ENCODE data around the gene CLIP2.

Gene CLIP2

DNA sequence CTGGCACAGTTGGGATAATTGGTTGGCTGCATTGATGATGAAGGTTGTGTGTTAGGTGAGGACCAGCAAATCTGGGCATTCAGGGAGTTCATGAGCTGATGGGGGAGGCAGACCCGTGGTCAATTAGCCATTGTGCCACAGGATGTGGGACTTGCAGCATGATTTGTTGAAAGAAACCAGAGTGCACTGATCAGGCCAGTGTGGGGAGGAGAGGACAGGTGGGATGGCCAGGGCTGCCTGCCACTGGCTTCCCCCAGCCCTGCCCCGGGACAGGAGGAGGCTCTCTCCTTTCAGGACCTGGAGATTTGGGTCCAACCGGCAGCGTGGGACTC is 4.3 kb downstream of the CLIP2 start:
- no peak for ATAC-seq
- TF ChIP-seq ARNTL (CRISPR knock-in tag; IDR thresholded peaks at IDR 0.05; ENCODE audit: borderline replicate concordance, low read depth) (no peak), ISL1 (CRISPR knock-in tag; IDR thresholded peaks at IDR 0.05) (no peak), POU6F1 (CRISPR knock-in tag; IDR thresholded peaks at IDR 0.05; ENCODE audit: borderline replicate concordance, low read depth) (no peak), ZFP3 (CRISPR knock-in tag; IDR thresholded peaks at IDR 0.05) (no peak), RARB (CRISPR knock-in tag; IDR thresholded peaks at IDR 0.05) (no peak), ZNF70 (CRISPR knock-in tag; IDR thresholded peaks at IDR 0.05) (no peak), ZNF565 (CRISPR knock-in tag; conservative IDR thresholded peaks at IDR 0.05; ENCODE audit: low read depth) (no peak), PATZ1 (CRISPR knock-in tag; IDR thresholded peaks at IDR 0.05; ENCODE audit: borderline replicate concordance) (no peak), CSRNP3 (CRISPR knock-in tag; IDR thresholded peaks at IDR 0.05) (no peak), BACH2 (CRISPR knock-in tag; IDR thresholded peaks at IDR 0.05; ENCODE audit: borderline replicate concordance) (no peak), TCF4 (CRISPR knock-in tag; IDR thresholded peaks at IDR 0.05; ENCODE audit: borderline replicate concordance) (no peak), TOX (CRISPR knock-in tag; IDR thresholded peaks at IDR 0.05; ENCODE audit: borderline replicate concordance) (no peak), OSR1 (CRISPR knock-in tag; IDR thresholded peaks at IDR 0.05) (no peak), ZC3H10 (CRISPR knock-in tag; IDR thresholded peaks at IDR 0.05) (no peak), SNAI2 (CRISPR knock-in tag; IDR thresholded peaks at IDR 0.05) (no peak), PPARA (CRISPR knock-in tag; IDR thresholded peaks at IDR 0.05; ENCODE audit: borderline replicate concordance) (no peak)

GRCh38 chr7:74294191-74294998 is 5.2 kb downstream of the CLIP2 start:
- TF ChIP-seq PATZ1 (CRISPR knock-in tag; IDR thresholded peaks at IDR 0.05; ENCODE audit: borderline replicate concordance) (no peak), ZC3H10 (CRISPR knock-in tag; IDR thresholded peaks at IDR 0.05) (no peak), ZFP30 (CRISPR knock-in tag; IDR thresholded peaks at IDR 0.05) (no peak), TCF4 (CRISPR knock-in tag; IDR thresholded peaks at IDR 0.05; ENCODE audit: borderline replicate concordance) (peak; percentile 90)
- no peak; the same call in 2 of the 3 replicates for ATAC-seq

DNA sequence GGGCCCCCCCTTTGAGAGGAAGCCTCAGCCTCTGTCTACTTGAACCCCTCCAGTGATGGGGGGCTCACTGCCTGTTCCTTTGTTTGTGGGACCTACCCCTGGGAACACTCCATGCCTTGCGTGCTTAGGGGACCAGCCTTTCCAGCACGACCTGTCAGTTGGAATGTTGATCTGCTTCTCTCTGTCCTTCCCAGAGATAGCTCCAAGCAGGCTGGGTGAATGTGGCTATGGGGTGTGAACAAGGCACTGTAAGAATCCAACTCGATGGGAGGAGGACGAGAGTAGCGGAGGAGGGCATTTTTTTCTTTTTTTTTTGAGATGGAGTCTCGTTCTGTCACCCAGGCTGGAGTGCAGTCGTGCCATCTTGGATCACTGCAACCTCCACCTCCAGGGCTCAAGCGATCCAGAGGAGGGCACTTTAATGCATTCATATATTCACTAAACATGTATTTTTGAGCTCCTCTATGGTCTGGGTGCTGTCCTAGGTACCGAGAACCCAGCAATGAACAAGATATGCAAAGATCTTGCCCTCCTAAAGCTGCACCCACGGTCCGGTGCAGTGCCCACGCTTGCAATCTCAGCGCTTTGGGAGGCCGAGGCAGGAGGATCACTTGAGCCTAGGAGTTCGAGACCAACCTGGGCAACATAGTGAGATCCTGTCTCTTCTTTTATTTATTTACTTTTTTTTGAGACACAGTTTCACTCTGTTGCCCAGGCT is 8.5 kb downstream of the CLIP2 start:
- ATAC-seq: no peak
- TF ChIP-seq TSHZ2 (CRISPR knock-in tag; IDR thresholded peaks at IDR 0.05): no peak
- TF ChIP-seq CSDC2 (CRISPR knock-in tag; IDR thresholded peaks at IDR 0.05): no peak
- no peak for TF ChIP-seq PPARA (CRISPR knock-in tag; IDR thresholded peaks at IDR 0.05; ENCODE audit: borderline replicate concordance)
- TF ChIP-seq ISL1 (CRISPR knock-in tag; IDR thresholded peaks at IDR 0.05): no peak
- TF ChIP-seq RARB (CRISPR knock-in tag; IDR thresholded peaks at IDR 0.05): no peak
- TF ChIP-seq ARNTL (CRISPR knock-in tag; IDR thresholded peaks at IDR 0.05; ENCODE audit: borderline replicate concordance, low read depth): no peak
- TF ChIP-seq ZNF70 (CRISPR knock-in tag; IDR thresholded peaks at IDR 0.05): no peak
- TF ChIP-seq OSR1 (CRISPR knock-in tag; IDR thresholded peaks at IDR 0.05): no peak
- TF ChIP-seq TOX (CRISPR knock-in tag; IDR thresholded peaks at IDR 0.05; ENCODE audit: borderline replicate concordance): no peak
- TF ChIP-seq ZFP30 (CRISPR knock-in tag; IDR thresholded peaks at IDR 0.05): no peak
- no peak for TF ChIP-seq ZNF565 (CRISPR knock-in tag; conservative IDR thresholded peaks at IDR 0.05; ENCODE audit: low read depth)
- no peak for TF ChIP-seq POU6F1 (CRISPR knock-in tag; IDR thresholded peaks at IDR 0.05; ENCODE audit: borderline replicate concordance, low read depth)
- no peak for TF ChIP-seq PATZ1 (CRISPR knock-in tag; IDR thresholded peaks at IDR 0.05; ENCODE audit: borderline replicate concordance)
- TF ChIP-seq GLIS3 (CRISPR knock-in tag; IDR thresholded peaks at IDR 0.05): no peak
- TF ChIP-seq BACH2 (CRISPR knock-in tag; IDR thresholded peaks at IDR 0.05; ENCODE audit: borderline replicate concordance): no peak
- TF ChIP-seq SNAI2 (CRISPR knock-in tag; IDR thresholded peaks at IDR 0.05): no peak
- no peak for TF ChIP-seq ZC3H10 (CRISPR knock-in tag; IDR thresholded peaks at IDR 0.05)

All from SK-N-SH treated with all-trans-retinoic acid at 6 μM for 48 hours (cell line).